DND-41 (cell line): ENCODE results near the gene GRID1.

ENCODE experiments used
- ATAC-seq: fragments of 200-7000 bp; cut with Tn5 transposase; 3 replicates; pipeline ENCODE4 v1.9.1; 2021; ENCODE audit warnings: low read depth; ENCODE audit not compliant: insufficient read depth
- DNase-seq: peaks from one replicate; pipeline ENCODE4 v3.0.0-alpha.2; 2020
- H2AFZ ChIP-seq: 2 replicates; pipeline ENCODE4 v1.6.0; 2012; ENCODE audit warnings: low read depth, low read length
- H3K27ac ChIP-seq: 2 replicates; pipeline ENCODE4 v1.5.1; 2012; ENCODE audit warnings: low read length, inconsistent platforms
- H3K27me3 ChIP-seq: fragments of 200-600 bp; sonication (generic); 2 replicates; pipeline ENCODE4 v1.6.0; 2012; ENCODE audit warnings: low read length, mild to moderate bottlenecking, inconsistent platforms; ENCODE audit not compliant: insufficient read depth, poor library complexity
- H3K36me3 ChIP-seq: 2 replicates; pipeline ENCODE4 v1.5.1; 2012; ENCODE audit warnings: low read length, inconsistent platforms; ENCODE audit not compliant: insufficient read depth
- H3K4me1 ChIP-seq: 2 replicates; pipeline ENCODE4 v1.5.1; 2012; ENCODE audit warnings: mild to moderate bottlenecking, low read length; ENCODE audit not compliant: insufficient read depth
- H3K4me2 ChIP-seq: 2 replicates; pipeline ENCODE4 v1.6.0; 2012; ENCODE audit warnings: mild to moderate bottlenecking, moderate library complexity, low read length, inconsistent platforms; ENCODE audit not compliant: insufficient read depth
- H3K4me3 ChIP-seq, 2 experiments: fragments of 200-600 bp in 1 of 2; shearing (Covaris generic) in 1 of 2; 2 replicates each; pipeline ENCODE4 v1.5.1; 2012 to 2016; ENCODE audit warnings: inconsistent platforms in 2 of 2, low read length in 2 of 2, mild to moderate bottlenecking in 2 of 2, low read depth in 1 of 2, moderate library complexity in 1 of 2
- H3K79me2 ChIP-seq: 2 replicates; pipeline ENCODE4 v1.6.0; 2012; ENCODE audit warnings: low read length, inconsistent platforms; ENCODE audit not compliant: insufficient read depth
- H3K9ac ChIP-seq: 2 replicates; pipeline ENCODE4 v1.6.0; 2012; ENCODE audit warnings: low read depth, mild to moderate bottlenecking, inconsistent platforms, low read length, moderate library complexity
- H3K9me3 ChIP-seq: 2 replicates; pipeline ENCODE4 v1.5.1; 2012; ENCODE audit warnings: low read length, moderate library complexity, mild to moderate bottlenecking, inconsistent platforms; ENCODE audit not compliant: insufficient read depth, severe bottlenecking
- H4K20me1 ChIP-seq: 2 replicates; pipeline ENCODE4 v1.6.0; 2012; ENCODE audit warnings: low read length; ENCODE audit not compliant: insufficient read depth
- EZH2 ChIP-seq: IDR thresholded peaks from 3 replicates; pipeline ENCODE4 v1.6.1; 2012; ENCODE audit warnings: borderline replicate concordance, low read depth, mild to moderate bottlenecking, moderate library complexity, low read length, inconsistent platforms; ENCODE audit not compliant: severe bottlenecking
- TF ChIP-seq, protein P1 (sequence below): IDR thresholded peaks from 2 replicates; pipeline ENCODE4 v1.5.1; 2012; ENCODE audit warnings: borderline replicate concordance, low read length, moderate library complexity, mild to moderate bottlenecking; ENCODE audit not compliant: poor library complexity, severe bottlenecking; ENCODE audit errors: extremely low read depth

Gene GRID1

DNA sequence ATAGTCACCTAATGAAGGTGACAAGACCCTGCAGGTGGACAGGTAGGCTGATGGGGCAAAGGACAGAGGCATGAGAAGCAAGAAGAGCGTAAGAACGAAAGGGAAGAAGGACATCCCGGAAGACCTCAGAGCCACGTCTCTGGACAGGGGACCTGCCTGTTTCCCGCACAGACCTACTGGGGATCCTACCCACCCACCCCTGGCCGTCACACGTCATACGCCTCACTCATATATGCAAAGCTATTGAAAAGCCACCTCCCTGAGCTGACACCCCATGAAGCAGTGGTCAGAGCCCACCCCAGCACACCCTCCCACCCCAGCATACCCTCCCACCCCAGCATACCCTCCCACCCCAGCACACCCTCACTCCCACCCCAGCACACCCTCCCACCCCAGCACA lies 140.6 kb downstream of the GRID1 start:
- no peaks in the 10 kb centered on the region for H3K9me3 ChIP-seq
- no peaks in the 10 kb centered on the region for H3K4me1 ChIP-seq
- H3K9ac ChIP-seq, result no peak overlapping the region
- H3K79me2 ChIP-seq, result no peaks in the 10 kb centered on the region
- H3K27ac ChIP-seq, result no peak overlapping the region
- no peak for ATAC-seq
- H3K4me2 ChIP-seq, result no peak overlapping the region
- no peak overlapping the region for H2AFZ ChIP-seq
- no peaks in the 10 kb centered on the region for H3K27me3 ChIP-seq
- TF ChIP-seq, protein P1, sequence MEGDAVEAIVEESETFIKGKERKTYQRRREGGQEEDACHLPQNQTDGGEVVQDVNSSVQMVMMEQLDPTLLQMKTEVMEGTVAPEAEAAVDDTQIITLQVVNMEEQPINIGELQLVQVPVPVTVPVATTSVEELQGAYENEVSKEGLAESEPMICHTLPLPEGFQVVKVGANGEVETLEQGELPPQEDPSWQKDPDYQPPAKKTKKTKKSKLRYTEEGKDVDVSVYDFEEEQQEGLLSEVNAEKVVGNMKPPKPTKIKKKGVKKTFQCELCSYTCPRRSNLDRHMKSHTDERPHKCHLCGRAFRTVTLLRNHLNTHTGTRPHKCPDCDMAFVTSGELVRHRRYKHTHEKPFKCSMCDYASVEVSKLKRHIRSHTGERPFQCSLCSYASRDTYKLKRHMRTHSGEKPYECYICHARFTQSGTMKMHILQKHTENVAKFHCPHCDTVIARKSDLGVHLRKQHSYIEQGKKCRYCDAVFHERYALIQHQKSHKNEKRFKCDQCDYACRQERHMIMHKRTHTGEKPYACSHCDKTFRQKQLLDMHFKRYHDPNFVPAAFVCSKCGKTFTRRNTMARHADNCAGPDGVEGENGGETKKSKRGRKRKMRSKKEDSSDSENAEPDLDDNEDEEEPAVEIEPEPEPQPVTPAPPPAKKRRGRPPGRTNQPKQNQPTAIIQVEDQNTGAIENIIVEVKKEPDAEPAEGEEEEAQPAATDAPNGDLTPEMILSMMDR, result no peak
- TF ChIP-seq EZH2, result no peak
- no peaks in the 10 kb centered on the region for H4K20me1 ChIP-seq
- no peak overlapping the region for H3K4me3 ChIP-seq
- no peak for DNase-seq
- no peaks in the 10 kb centered on the region for H3K36me3 ChIP-seq

DNA sequence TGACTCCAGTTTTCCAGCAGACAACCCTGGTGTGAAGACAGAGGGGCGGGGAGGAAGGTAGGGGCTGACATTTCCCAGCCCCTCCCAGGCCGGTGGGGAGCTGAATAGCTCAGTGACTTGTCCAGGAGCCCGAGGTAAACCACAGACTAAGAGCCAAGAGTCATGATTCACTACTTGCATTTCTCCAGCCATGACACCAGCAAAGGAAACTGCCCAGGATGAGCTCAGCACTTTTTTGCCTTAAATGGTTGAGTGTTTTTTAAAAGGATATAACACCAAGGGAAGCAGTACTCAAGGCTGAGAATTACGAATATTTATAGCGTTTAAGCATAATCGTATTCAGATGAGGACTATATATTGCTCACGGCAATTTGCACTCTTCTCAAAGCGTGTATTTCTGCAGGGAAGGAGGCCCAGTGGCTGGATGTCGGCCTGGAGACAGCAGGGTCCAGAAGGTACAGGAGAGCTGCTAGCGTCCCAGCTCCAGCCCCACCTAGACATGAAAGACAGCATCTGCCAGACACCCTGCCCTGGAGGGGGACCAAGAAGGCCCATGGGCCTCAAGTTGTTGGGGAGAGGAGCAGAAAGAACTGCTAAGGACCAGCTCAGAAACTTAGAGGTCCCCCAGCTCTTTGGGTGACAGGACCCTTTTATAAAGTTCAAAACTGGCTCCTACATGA lies 141.4 kb downstream of the GRID1 start:
- ATAC-seq (no peak), DNase-seq (no peak)
- Histone ChIP-seq H3K9me3 (no peaks in the 10 kb centered on the region), H3K79me2 (no peaks in the 10 kb centered on the region), H2AFZ (no peak overlapping the region), H3K4me1 (no peaks in the 10 kb centered on the region), H3K27ac (no peak overlapping the region), H4K20me1 (no peaks in the 10 kb centered on the region), H3K27me3 (no peaks in the 10 kb centered on the region), H3K4me2 (no peak overlapping the region), H3K36me3 (no peaks in the 10 kb centered on the region), H3K9ac (no peak overlapping the region), H3K4me3 (no peak overlapping the region)
- TF ChIP-seq, protein P1, result no peak
- TF ChIP-seq EZH2, result no peak

DNA sequence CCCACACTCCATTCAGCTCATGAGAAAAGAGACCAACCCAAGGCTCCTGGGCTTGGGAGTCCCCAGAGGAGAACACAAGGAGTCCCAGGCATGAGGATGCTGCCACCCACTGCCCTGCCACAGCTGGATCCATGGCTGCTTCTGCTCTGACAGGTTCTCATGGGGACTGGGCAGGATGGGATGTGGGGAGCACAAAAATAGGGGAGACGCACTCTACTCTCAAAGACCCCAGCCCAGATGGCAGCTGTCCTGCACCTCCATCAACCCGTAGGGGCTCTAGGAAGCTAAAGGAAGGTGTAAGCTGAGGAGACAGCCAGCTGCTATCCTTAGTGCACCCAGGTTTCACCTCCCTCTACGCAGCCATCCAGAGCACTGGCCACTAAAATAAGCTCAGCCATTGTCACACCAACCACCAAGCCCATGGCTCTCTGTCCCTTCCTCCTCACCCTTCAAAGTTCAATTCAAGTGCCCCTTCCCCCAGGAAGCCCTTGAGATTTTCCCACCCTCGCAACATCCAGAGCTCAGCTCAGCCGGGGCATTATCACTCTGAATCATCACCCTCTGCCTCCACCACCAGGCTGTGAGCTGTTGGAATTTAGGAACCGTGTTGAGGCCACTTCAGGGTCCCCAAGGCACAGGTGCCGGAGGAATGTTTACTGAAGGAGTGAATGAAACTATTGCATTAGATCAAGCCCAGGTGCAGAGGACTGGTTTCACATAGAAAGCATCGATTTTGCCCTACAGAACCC lies 142.1 kb downstream of the GRID1 start:
- no peak overlapping the region for H3K4me2 ChIP-seq
- TF ChIP-seq, protein P1, result no peak
- no peak for TF ChIP-seq EZH2
- ATAC-seq, result no peak

More for the DNA sequence above, 142.1 kb downstream of the GRID1 start:
- H3K79me2 ChIP-seq, result no peaks in the 10 kb centered on the region
- no peaks in the 10 kb centered on the region for H3K36me3 ChIP-seq
- no peak overlapping the region for H3K9ac ChIP-seq
- H4K20me1 ChIP-seq, result no peaks in the 10 kb centered on the region
- no peak overlapping the region for H3K4me3 ChIP-seq
- no peak overlapping the region for H3K27ac ChIP-seq
- no peak for DNase-seq
- H3K9me3 ChIP-seq, result no peaks in the 10 kb centered on the region
- H3K27me3 ChIP-seq, result no peaks in the 10 kb centered on the region
- no peaks in the 10 kb centered on the region for H3K4me1 ChIP-seq
- no peak overlapping the region for H2AFZ ChIP-seq
